HEK293T (cell line): Measurements from ENCODE around the gene TSPAN1.

Experiments
- BHLHE40 ChIP-seq: fragments of 450-650 bp; IDR thresholded peaks from 2 replicates; pipeline ENCODE4 v1.6.1; 2016; ENCODE audit warnings: mild to moderate bottlenecking, moderate library complexity, borderline replicate concordance
- ELF4 ChIP-seq: fragments of 450-650 bp; IDR thresholded peaks from 2 replicates; pipeline ENCODE4 v1.6.1; 2017; ENCODE audit warnings: antibody characterized with exemption
- FOXA1 ChIP-seq: fragments of 450-650 bp; IDR thresholded peaks from 2 replicates; pipeline ENCODE4 v1.6.1; 2016; ENCODE audit warnings: mild to moderate bottlenecking
- FOXM1 ChIP-seq: fragments of 450-650 bp; IDR thresholded peaks from 2 replicates; pipeline ENCODE4 v1.6.1; 2017; ENCODE audit warnings: mild to moderate bottlenecking, borderline replicate concordance
- NFRKB ChIP-seq: fragments of 450-650 bp; IDR thresholded peaks from 2 replicates; pipeline ENCODE4 v1.6.1; 2016; ENCODE audit warnings: mild to moderate bottlenecking, moderate library complexity
- ZNF384 ChIP-seq: fragments of 450-650 bp; IDR thresholded peaks from 2 replicates; pipeline ENCODE4 v1.6.1; 2016

- no peak for TF ChIP-seq FOXM1
- TF ChIP-seq NFRKB: no peak
- TF ChIP-seq BHLHE40: no peak
- TF ChIP-seq FOXA1: no peak
- TF ChIP-seq ZNF384: no peak
- no peak for TF ChIP-seq ELF4
Measured at GRCh38 chr1:46153228-46153627, 21.7 kb upstream of the TSPAN1 start.
